ENCODE results near the gene WFDC10A.

DNA sequence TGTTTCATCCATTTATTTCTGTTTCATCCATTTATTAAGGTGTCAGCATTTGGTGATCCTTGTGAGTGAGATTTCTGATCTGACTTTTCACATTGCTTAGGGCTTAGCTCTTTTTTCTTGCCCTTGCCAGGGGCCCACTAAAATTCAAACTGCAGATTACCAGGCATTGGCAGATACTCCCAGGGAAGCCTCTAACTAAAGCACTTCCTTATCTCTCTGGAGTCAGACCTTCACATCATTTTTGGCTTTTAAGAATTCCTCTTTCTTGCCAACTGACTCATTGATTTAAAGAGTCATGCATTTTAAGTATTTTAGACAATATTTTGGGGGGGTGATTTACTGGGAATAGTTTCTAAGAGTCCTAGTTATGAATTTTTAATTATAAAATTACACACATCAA is 47.8 kb upstream of the WFDC10A start:
- TF ChIP-seq CTCF (IDR thresholded peaks at IDR 0.05) (no peak), POLR2A (IDR thresholded peaks at IDR 0.05) (no peak), EP300 (IDR thresholded peaks at IDR 0.05) (no peak)
